ENCODE data around the gene MLLT11. TPM values are rescaled to one million over a fixed set of nuclear protein-coding genes. Genes with fewer than 3 reads are reported as not detected.

Gene MLLT11, protein sequence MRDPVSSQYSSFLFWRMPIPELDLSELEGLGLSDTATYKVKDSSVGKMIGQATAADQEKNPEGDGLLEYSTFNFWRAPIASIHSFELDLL
- total RNA-seq: 10 to 100 TPM in 7 of 9 donors, 1 to 10 TPM in 2; 4.8 to 54.1 (median 20.5) TPM
- polyA plus RNA-seq: 10 to 100 TPM in 1 of 2 donors, 1 to 10 TPM in 1; 5.4 to 23.4 TPM
- long read RNA-seq, donor 1, full-length matches to known transcripts: 89 of 94 reads
- long read RNA-seq, donor 1, partial matches to known transcripts: 4 of 94 reads
- long read RNA-seq, donor 1, other reads (novel, unspliced or antisense): 1 of 94 reads
- long read RNA-seq, donor 2, full-length matches to known transcripts: 269 of 292 reads
- long read RNA-seq, donor 2, partial matches to known transcripts: 12 of 292 reads
- long read RNA-seq, donor 2, other reads (novel, unspliced or antisense): 11 of 292 reads
- long read RNA-seq, donor 3, full-length matches to known transcripts: 95 of 104 reads
- long read RNA-seq, donor 3, partial matches to known transcripts: 0 of 104 reads
- long read RNA-seq, donor 3, other reads (novel, unspliced or antisense): 9 of 104 reads

GRCh38 chr1:151060007-151060656 lies at the start of gene MLLT11:
TSS of gene MLLT11 (plus strand) at chr1:151060397. CDS start at chr1:151067225, 6,828 bp downstream.
- peaks cover 0 to 22% (median 12%) of the 10 kb centered on the region in 9 donors for H3K36me3 ChIP-seq
- TF ChIP-seq POLR2A (IDR thresholded peaks at IDR 0.05): peak in 1 of 2 donors; percentile 23
- peak in 2 of 12 donors; percentile 3 to 14 for TF ChIP-seq CTCF (IDR thresholded peaks at IDR 0.05)
- peaks cover 8 to 49% (median 31%) of the 10 kb centered on the region in 12 donors for H3K4me1 ChIP-seq
- 2 to 4% (median 2%) methylated on average over 15 of the region's 15 CpGs for WGBS, 4 donors
- H3K27me3 ChIP-seq: no peaks in the 10 kb centered on the region
- no peaks in the 10 kb centered on the region for H3K9me3 ChIP-seq
- peak in 4 of 5 donors; percentile 51 to 73 (median 59) for DNase-seq
- peak; percentile 57 to 68 (median 62) for ATAC-seq
- peak within 1 kb of the TSS; percentile 71 to 98 (median 90) for H3K4me3 ChIP-seq
- intact Hi-C loops (cut with DNase I): no loop called here
- H3K27ac ChIP-seq: peak within 1 kb of the TSS; percentile 92 to 99 (median 96)

DNA sequence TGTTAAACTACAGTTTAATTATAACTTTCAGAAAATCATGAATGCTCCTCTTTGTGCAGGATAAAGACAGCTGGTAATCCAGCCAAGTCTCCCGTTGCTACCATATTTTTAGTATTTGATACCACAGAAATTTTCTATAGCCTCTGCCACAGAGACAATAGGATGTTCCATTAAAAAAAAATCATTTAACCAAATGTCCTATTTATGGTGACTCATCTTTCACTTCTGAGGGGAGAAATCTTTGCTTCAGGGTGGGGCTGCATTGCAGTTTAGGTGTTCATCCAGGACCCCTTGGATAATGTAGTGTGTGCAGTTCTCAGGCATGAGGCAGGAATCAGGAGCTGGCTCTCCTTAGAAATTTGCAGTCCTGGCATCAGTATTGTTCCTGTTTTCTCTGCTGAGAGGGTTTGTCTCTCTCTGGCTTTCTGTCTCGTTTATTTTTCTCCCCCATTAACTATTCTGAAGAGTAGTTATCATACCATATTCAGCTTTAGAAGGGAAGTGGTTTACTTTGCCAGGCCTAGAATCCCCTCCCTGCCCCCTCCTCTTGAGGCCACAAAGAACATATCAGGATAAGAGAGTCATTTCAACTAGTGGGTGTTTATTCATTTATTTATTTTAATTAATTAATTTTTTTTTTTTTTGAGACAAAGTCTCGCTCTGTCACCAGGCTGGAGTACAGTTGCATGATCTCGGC lies 48.9 kb upstream of the MLLT11 start:
- intact Hi-C loops (cut with DNase I): no loop called here
- 42 to 56% (median 49%) methylated on average over 4 of the region's 4 CpGs for WGBS, 4 donors
- peaks cover 0 to 7% (median 0%) of the 10 kb centered on the region in 9 donors for H3K36me3 ChIP-seq
- no peaks in the 10 kb centered on the region for H3K27me3 ChIP-seq
- H3K4me1 ChIP-seq: peaks cover 6 to 75% (median 52%) of the 10 kb centered on the region in 12 donors
- TF ChIP-seq CTCF (IDR thresholded peaks at IDR 0.05) (no peak), POLR2A (IDR thresholded peaks at IDR 0.05) (no peak)
- H3K27ac ChIP-seq: peak overlapping the region; percentile 54 to 97 (median 84)
- H3K9me3 ChIP-seq: no peaks in the 10 kb centered on the region
- DNase-seq (no peak), ATAC-seq (no peak)
- no peak overlapping the region for H3K4me3 ChIP-seq

- Histone ChIP-seq H3K4me3 (peak overlapping the region in 1 of 12 donors; percentile 11), H3K27me3 (no peaks in the 10 kb centered on the region), H3K4me1 (peaks cover 0 to 64% (median 41%) of the 10 kb centered on the region in 12 donors), H3K36me3 (peaks cover 0 to 17% (median 3%) of the 10 kb centered on the region in 9 donors), H3K27ac (peak overlapping the region; percentile 57 to 97 (median 84)), H3K9me3 (no peaks in the 10 kb centered on the region)
- WGBS, 4 donors: 81 to 86% (median 83%) methylated on average over 14 of the region's 14 CpGs
- ATAC-seq (peak; percentile 29 to 57 (median 50)), DNase-seq (peak in 2 of 5 donors; percentile 54 to 59)
- intact Hi-C loops (cut with DNase I): no loop called here
- TF ChIP-seq POLR2A (IDR thresholded peaks at IDR 0.05) (no peak), CTCF (IDR thresholded peaks at IDR 0.05) (no peak)
Observed at GRCh38 chr1:151012684-151013471, 47.3 kb upstream of the MLLT11 start.

All from heart left ventricle (tissue), 16 donors.